BE2C (cell line): Measurements from ENCODE around the gene CALCOCO2.

Experiments
- DNase-seq: peaks from one replicate; pipeline ENCODE4 v3.0.0-alpha.2; 2020
- H3K27me3 ChIP-seq: fragments of 250-450 bp; sonication (Bioruptor Pico); 2 replicates; pipeline ENCODE4 v1.5.1; 2020; ENCODE audit warnings: mild to moderate bottlenecking
- H3K36me3 ChIP-seq: fragments of 250-450 bp; sonication (Bioruptor Pico); 2 replicates; pipeline ENCODE4 v1.5.1; 2020; ENCODE audit warnings: mild to moderate bottlenecking
- H3K4me1 ChIP-seq: fragments of 250-450 bp; sonication (Bioruptor Pico); 2 replicates; pipeline ENCODE4 v1.5.1; 2020
- H3K4me3 ChIP-seq: 2 replicates; pipeline ENCODE4 v1.5.1; 2011; ENCODE audit warnings: low read depth, low read length
- H3K9me3 ChIP-seq: fragments of 250-450 bp; sonication (Bioruptor Pico); 2 replicates; pipeline ENCODE4 v1.5.1; 2020
- CTCF ChIP-seq: IDR thresholded peaks from 2 replicates; pipeline ENCODE4 v1.5.1; 2012; ENCODE audit warnings: mild to moderate bottlenecking, low read depth, low read length

Gene CALCOCO2

GRCh38 chr17:48878920-48879898 is 48.4 kb downstream of the CALCOCO2 start:
- peak; percentile 99 for TF ChIP-seq CTCF
- H3K27me3 ChIP-seq: peaks cover 7% of the 10 kb centered on the region
- H3K9me3 ChIP-seq: no peaks in the 10 kb centered on the region
- peak; percentile 59 for DNase-seq
- H3K4me1 ChIP-seq: no peaks in the 10 kb centered on the region
- H3K4me3 ChIP-seq: no peak overlapping the region
- H3K36me3 ChIP-seq: no peaks in the 10 kb centered on the region

- DNase-seq: no peak
- Histone ChIP-seq H3K36me3 (no peaks in the 10 kb centered on the region), H3K9me3 (no peaks in the 10 kb centered on the region), H3K4me1 (no peaks in the 10 kb centered on the region), H3K27me3 (peaks cover 11% of the 10 kb centered on the region), H3K4me3 (no peak overlapping the region)
- TF ChIP-seq CTCF: no peak
These were observed 51.4 kb downstream of the CALCOCO2 start for GRCh38 chr17:48882272-48882671.

- TF ChIP-seq CTCF: no peak
- no peaks in the 10 kb centered on the region for H3K4me1 ChIP-seq
These were observed 52.3 kb downstream of the CALCOCO2 start for GRCh38 chr17:48883171-48883570.

GRCh38 chr17:48890086-48890485 is 59.3 kb downstream of the CALCOCO2 start:
- Histone ChIP-seq H3K36me3 (peaks cover 11% of the 10 kb centered on the region), H3K4me3 (no peak overlapping the region), H3K9me3 (no peaks in the 10 kb centered on the region), H3K27me3 (no peaks in the 10 kb centered on the region), H3K4me1 (no peaks in the 10 kb centered on the region)
- no peak for TF ChIP-seq CTCF
- DNase-seq: no peak

More at GRCh38 chr17:48883171-48883570, 52.3 kb downstream of the CALCOCO2 start:
- Histone ChIP-seq H3K36me3 (no peaks in the 10 kb centered on the region), H3K4me3 (no peak overlapping the region), H3K27me3 (peaks cover 7% of the 10 kb centered on the region; the same call in 1 of the 2 replicates), H3K9me3 (no peaks in the 10 kb centered on the region)
- DNase-seq: no peak

GRCh38 chr17:48892940-48893645 is 62.3 kb downstream of the CALCOCO2 start:
- no peak for TF ChIP-seq CTCF
- peak overlapping the region; percentile 95 for H3K4me3 ChIP-seq
- no peaks in the 10 kb centered on the region for H3K27me3 ChIP-seq
- H3K9me3 ChIP-seq: no peaks in the 10 kb centered on the region
- DNase-seq: no peak
- no peaks in the 10 kb centered on the region for H3K4me1 ChIP-seq
- peaks cover 37% of the 10 kb centered on the region for H3K36me3 ChIP-seq
